PC-3 (cell line): ENCODE measurements around the gene FKBP9. TPM values are rescaled to one million over a fixed set of nuclear protein-coding genes. Genes with fewer than 3 reads are reported as not detected.
"Not testable (repeated sequence)": the region's sequence is repeated elsewhere in the genome, so short reads cannot be mapped to it uniquely, and the experiment has no call there.

Experiments
- ATAC-seq: fragments of 200-7000 bp; cut with Tn5 transposase; 2 replicates; pipeline ENCODE4 v1.9.1; 2020; ENCODE audit warnings: mild to moderate bottlenecking, moderate library complexity
- BruUV-seq: library from RNA; stranded (reverse); fragments of 400-500 nt; replicated peaks from 2 replicates; lab custom pipeline; 2021; lab: Mats Ljungman, UMichigan
- CTCF ChIA-PET: fragments of 300-600 bp; sonication (Branson Sonifier 250); formaldehyde crosslinking; loops from one replicate; lab custom pipeline; 2022; ENCODE audit warnings: antibody characterized with exemption; lab: Charles Lee
- POLR2A ChIA-PET: fragments of 300-600 bp; sonication (Branson Sonifier 250); formaldehyde crosslinking; loops from one replicate; lab custom pipeline; 2022; ENCODE audit warnings: antibody characterized with exemption; ENCODE audit not compliant: unreplicated experiment; lab: Charles Lee
- DNase-seq: peaks from one replicate; pipeline ENCODE4 v3.0.0-alpha.2; 2015
- H2AFZ ChIP-seq: fragments of 300-600 bp; sonication (generic); 2 replicates; pipeline ENCODE4 v1.6.0; 2016; ENCODE audit warnings: antibody characterized with exemption, low read length
- H3F3A ChIP-seq: fragments of 300-600 bp; sonication (generic); one replicate; pipeline ENCODE4 v1.6.0; 2017; ENCODE audit warnings: antibody characterized with exemption, low read length, control low read depth, mild to moderate bottlenecking; ENCODE audit not compliant: unreplicated experiment
- H3K27ac ChIP-seq: fragments of 300-600 bp; sonication (generic); 2 replicates; pipeline ENCODE4 v1.5.1; 2016; ENCODE audit warnings: mild to moderate bottlenecking, low read length
- H3K27me3 ChIP-seq: fragments of 300-600 bp; sonication (generic); 2 replicates; pipeline ENCODE4 v1.6.1; 2016; ENCODE audit warnings: low read length, mixed read lengths
- H3K36me3 ChIP-seq: fragments of 300-600 bp; sonication (generic); 2 replicates; pipeline ENCODE4 v1.6.1; 2016; ENCODE audit warnings: low read depth, mixed run types, low read length, mixed read lengths
- H3K4me1 ChIP-seq: fragments of 300-600 bp; sonication (generic); 2 replicates; pipeline ENCODE4 v1.5.1; 2016; ENCODE audit warnings: low read length; ENCODE audit not compliant: insufficient read depth
- H3K4me2 ChIP-seq: fragments of 300-600 bp; sonication (generic); 2 replicates; pipeline ENCODE4 v1.6.0; 2016; ENCODE audit warnings: low read length
- H3K4me3 ChIP-seq: fragments of 300-600 bp; sonication (generic); 2 replicates; pipeline ENCODE4 v1.5.1; 2016; ENCODE audit warnings: mild to moderate bottlenecking, low read length, mixed read lengths
- H3K79me2 ChIP-seq: fragments of 300-600 bp; sonication (generic); 2 replicates; pipeline ENCODE4 v1.6.1; 2017; ENCODE audit warnings: low read length, mixed read lengths
- H3K9ac ChIP-seq: fragments of 300-600 bp; sonication (generic); 2 replicates; pipeline ENCODE4 v1.6.0; 2016; ENCODE audit warnings: mild to moderate bottlenecking, low read length
- H3K9me2 ChIP-seq: fragments of 300-600 bp; sonication (generic); replicated peaks from 2 replicates; pipeline ENCODE4 v1.6.1; 2016; ENCODE audit warnings: mixed run types, low read length, mixed read lengths
- H3K9me3 ChIP-seq: fragments of 300-600 bp; sonication (generic); 2 replicates; pipeline ENCODE4 v1.6.1; 2016; ENCODE audit warnings: low read length, mixed read lengths
- H4K20me1 ChIP-seq: fragments of 300-600 bp; sonication (generic); 2 replicates; pipeline ENCODE4 v1.6.1; 2016; ENCODE audit warnings: low read length, mixed read lengths
- EZH2 ChIP-seq: fragments of 300-600 bp; sonication (generic); IDR thresholded peaks from one replicate; pipeline ENCODE4 v1.6.1; 2017; ENCODE audit warnings: antibody characterized with exemption, mild to moderate bottlenecking, low read length; ENCODE audit not compliant: unreplicated experiment
- EZH2phosphoT487 ChIP-seq: fragments of 300-600 bp; sonication (generic); IDR thresholded peaks from 2 replicates; pipeline ENCODE4 v1.6.1; 2018; ENCODE audit warnings: mild to moderate bottlenecking, antibody characterized with exemption, low read length, borderline replicate concordance
- intact Hi-C: fragments of 100-400 bp; cut with micrococcal nuclease; formaldehyde crosslinking; loops from 2 replicates; pipeline ENCODE4 v1.9.0; 2023
- total RNA-seq: library from RNA; depleted of rRNA; stranded (reverse); fragments of >200 nt; gene quantifications from 2 replicates; pipeline ENCODE4 v1.2.3, GENCODE V29; 2014
- TF ChIP-seq, protein P1 (sequence below): fragments of 300-600 bp; sonication (generic); conservative IDR thresholded peaks from 2 replicates; pipeline ENCODE4 v1.5.1; 2017; ENCODE audit warnings: antibody characterized with exemption, low read depth, mild to moderate bottlenecking, low read length

FKBP9 gene
- total RNA-seq, 1 experiment from 2014 or later, result 63.4 TPM

DNA sequence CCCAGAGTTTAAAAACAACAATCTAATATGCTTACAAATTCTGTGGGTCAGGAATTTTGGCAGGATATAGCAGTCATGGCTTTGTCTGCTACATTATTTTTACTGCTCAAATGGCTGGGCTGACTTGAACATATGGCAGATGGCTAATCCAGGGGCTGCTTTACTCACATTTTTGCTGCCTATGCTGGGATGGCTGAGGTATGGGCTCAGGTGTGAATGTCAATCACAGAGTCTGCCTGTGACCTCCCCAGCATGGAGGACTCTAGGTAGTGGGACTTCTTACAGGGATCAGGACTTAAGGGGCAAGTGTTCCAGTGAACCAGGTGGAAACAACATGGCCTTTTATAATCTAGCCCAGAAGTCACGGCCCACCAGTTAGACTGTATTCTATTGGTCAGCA lies 4.4 kb upstream of the FKBP9 start:
- CTCF ChIA-PET, result no interaction called here
- no TSS peak for BruUV-seq

DNA sequence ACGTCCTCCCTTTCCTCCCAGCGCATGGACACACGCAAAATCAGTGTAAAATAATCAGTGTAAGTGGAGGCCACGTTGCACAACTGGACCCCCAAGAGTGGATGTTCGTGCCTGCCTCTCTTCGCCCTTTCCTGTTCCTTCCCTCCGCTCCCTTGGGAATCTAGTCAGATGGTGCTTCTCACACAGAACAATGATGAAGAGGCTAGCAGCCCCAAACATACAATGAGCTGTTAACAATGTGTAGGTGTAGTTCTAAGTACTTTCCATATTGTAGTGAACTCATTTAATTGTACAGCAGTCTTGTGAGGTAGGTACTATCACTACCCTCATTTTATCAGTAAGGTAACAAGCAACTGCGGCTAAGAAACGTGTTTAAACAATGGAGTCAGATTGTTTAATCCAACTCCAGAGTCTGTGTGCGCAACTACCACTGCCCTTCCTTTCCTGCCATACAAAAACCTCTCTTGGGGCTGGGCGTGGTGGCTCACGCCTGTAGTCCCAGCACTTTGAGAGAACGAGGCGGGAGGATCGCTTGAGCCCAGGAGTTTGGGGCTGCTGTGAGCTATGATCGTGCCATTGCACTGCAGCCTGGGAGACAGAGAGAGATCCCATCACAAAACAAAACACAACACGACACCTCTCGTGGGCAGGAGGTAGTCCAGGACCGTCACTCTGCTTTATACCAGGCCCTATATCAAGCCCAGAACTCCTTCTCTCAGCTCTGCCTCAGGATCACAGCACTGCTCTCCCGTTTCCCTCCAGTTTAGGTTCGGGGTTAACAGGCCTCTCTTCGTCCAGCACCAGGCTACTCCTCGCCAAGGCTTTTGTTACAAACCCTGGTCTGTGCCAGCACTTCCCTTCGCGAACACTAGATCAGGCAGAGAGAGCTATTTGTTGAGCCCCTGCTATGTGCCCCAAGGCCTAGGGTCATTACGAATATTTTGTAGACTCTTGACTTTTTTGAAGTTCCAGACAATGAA lies 1.1 kb downstream of the FKBP9 start:
- peak overlapping the region; percentile 96 for H3K4me3 ChIP-seq
- H3K36me3 ChIP-seq, result no peaks in the 10 kb centered on the region
- no peak overlapping the region for H3K27ac ChIP-seq
- ATAC-seq, result peak; percentile 2
- ChIA-PET CTCF (no interaction called here), POLR2A (interaction anchor here (0.5 to 1.0 kb wide), 3 partner anchors 13 to 68 kb away, joined by 4 to 8 read pairs (median 7); no protein-coding TSS in a partner anchor)
- no peaks in the 10 kb centered on the region for H3K9me2 ChIP-seq
- peak overlapping the region; percentile 100 for H2AFZ ChIP-seq
- H3K79me2 ChIP-seq, result peaks cover 17% of the 10 kb centered on the region
- H3K27me3 ChIP-seq, result no peaks in the 10 kb centered on the region
- no peaks in the 10 kb centered on the region for H3K9me3 ChIP-seq
- peak overlapping the region; percentile 87 for H3K9ac ChIP-seq
- H3F3A ChIP-seq, result no peaks in the 10 kb centered on the region
- peaks cover 14% of the 10 kb centered on the region for H3K4me1 ChIP-seq
- no peak for DNase-seq
- H3K4me2 ChIP-seq, result peak overlapping the region; percentile 99
- H4K20me1 ChIP-seq, result no peaks in the 10 kb centered on the region
- TF ChIP-seq EZH2phosphoT487 (no peak), EZH2 (no peak)
- TF ChIP-seq, protein P1, sequence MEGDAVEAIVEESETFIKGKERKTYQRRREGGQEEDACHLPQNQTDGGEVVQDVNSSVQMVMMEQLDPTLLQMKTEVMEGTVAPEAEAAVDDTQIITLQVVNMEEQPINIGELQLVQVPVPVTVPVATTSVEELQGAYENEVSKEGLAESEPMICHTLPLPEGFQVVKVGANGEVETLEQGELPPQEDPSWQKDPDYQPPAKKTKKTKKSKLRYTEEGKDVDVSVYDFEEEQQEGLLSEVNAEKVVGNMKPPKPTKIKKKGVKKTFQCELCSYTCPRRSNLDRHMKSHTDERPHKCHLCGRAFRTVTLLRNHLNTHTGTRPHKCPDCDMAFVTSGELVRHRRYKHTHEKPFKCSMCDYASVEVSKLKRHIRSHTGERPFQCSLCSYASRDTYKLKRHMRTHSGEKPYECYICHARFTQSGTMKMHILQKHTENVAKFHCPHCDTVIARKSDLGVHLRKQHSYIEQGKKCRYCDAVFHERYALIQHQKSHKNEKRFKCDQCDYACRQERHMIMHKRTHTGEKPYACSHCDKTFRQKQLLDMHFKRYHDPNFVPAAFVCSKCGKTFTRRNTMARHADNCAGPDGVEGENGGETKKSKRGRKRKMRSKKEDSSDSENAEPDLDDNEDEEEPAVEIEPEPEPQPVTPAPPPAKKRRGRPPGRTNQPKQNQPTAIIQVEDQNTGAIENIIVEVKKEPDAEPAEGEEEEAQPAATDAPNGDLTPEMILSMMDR, result no peak
- intact Hi-C loops, result loop anchor here (5.0 kb wide), 1 partner anchor 149 kb away; the partner anchor contains the start of gene RP9
- TSS peak; percentile 67 for BruUV-seq

More for the DNA sequence above, 4.4 kb upstream of the FKBP9 start:
- Histone ChIP-seq H3K79me2 (peaks cover 2% of the 10 kb centered on the region), H3K4me2 (no peak overlapping the region), H3K9me3 (no peaks in the 10 kb centered on the region), H3K9me2 (no peaks in the 10 kb centered on the region), H2AFZ (no peak overlapping the region), H3K36me3 (no peaks in the 10 kb centered on the region), H3K9ac (no peak overlapping the region), H3K27ac (no peak overlapping the region), H3K4me3 (no peak overlapping the region), H3K4me1 (peaks cover 4% of the 10 kb centered on the region; the same call in 1 of the 2 replicates), H3K27me3 (no peaks in the 10 kb centered on the region), H4K20me1 (no peaks in the 10 kb centered on the region), H3F3A (no peaks in the 10 kb centered on the region)
- no peak for DNase-seq
- POLR2A ChIA-PET, result no interaction called here
- TF ChIP-seq EZH2 (no peak), EZH2phosphoT487 (no peak)
- TF ChIP-seq, protein P1, result no peak
- ATAC-seq, result no peak
- intact Hi-C loops, result no loop called here

DNA sequence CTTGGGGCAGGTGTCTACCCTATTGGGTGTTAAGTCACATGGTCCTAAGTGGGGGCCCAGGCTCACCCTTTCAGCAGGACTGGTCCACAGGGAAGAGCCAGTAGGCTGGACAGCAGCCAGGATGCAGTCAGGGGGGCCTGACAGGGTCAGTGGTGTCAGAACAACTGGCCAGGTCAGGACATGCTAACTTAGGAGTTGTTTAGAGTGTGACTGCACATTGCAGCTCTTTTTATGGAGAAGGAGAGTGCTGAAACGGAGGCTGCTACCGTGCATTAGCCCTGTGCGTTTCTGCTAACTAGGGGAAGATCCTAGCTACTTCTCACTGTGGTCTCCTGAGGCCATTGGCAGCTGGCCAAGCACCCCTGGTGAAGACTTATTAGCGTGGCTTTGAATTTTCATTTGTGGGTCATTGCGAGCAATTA lies 6.7 kb downstream of the FKBP9 start:
- H3K9me2 ChIP-seq, BruUV-seq, H4K20me1 ChIP-seq, H3K36me3 ChIP-seq, H3F3A ChIP-seq, CTCF ChIA-PET, H2AFZ ChIP-seq, POLR2A ChIA-PET, H3K4me3 ChIP-seq, H3K4me1 ChIP-seq, H3K27me3 ChIP-seq, H3K4me2 ChIP-seq, H3K9ac ChIP-seq, H3K79me2 ChIP-seq, H3K27ac ChIP-seq, H3K9me3 ChIP-seq, DNase-seq: not testable (repeated sequence)
- peak; percentile 8; the same call in 1 of the 2 replicates for ATAC-seq
- intact Hi-C loops, result loop anchor here (2.0 kb wide), 1 partner anchor 87 kb away; no protein-coding TSS in a partner anchor
